ENCODE data around the gene CREBL2. TPM values are rescaled to one million over a fixed set of nuclear protein-coding genes. Genes with fewer than 3 reads are reported as not detected.

The CREBL2 gene
- total and polyA plus RNA-seq, 2 of the 13 experiments (the other 11 are each of a cell fraction or from before 2014, with no cell fraction given), result 6.9 to 8.4 TPM

DNA sequence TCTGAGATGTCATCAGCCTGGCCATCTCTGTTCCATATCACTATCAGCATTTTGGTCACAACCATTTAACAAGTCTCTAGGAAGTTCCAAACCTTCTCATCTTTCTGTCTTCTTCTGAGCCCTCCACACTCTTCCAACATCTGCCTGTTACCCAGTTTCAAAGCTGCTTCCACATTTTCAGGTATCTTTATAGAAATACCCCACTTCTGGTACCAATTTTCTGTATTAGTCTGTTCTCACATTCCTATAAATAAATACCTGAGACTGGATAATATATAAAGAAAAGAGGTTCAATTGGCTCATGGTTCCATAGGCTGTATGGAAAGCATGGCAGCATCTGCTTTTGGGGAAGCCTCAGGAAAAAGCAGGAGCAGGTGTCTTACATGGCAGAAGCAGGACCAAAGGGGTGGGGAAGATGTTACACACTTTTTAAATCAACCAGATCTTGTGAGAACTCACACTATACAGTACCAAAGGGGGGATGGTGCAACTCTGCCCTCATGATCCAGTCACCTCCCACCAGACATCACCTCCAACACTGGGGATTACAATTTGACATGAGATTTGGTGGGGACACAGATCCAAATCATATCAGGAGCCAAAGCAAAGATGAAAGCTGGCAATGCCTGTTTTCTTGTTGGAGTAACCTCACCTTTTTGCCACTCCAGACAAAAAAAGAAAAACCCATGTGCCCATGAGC, 37.4 kb downstream of the CREBL2 start (continued):
- TF ChIP-seq, protein P1, sequence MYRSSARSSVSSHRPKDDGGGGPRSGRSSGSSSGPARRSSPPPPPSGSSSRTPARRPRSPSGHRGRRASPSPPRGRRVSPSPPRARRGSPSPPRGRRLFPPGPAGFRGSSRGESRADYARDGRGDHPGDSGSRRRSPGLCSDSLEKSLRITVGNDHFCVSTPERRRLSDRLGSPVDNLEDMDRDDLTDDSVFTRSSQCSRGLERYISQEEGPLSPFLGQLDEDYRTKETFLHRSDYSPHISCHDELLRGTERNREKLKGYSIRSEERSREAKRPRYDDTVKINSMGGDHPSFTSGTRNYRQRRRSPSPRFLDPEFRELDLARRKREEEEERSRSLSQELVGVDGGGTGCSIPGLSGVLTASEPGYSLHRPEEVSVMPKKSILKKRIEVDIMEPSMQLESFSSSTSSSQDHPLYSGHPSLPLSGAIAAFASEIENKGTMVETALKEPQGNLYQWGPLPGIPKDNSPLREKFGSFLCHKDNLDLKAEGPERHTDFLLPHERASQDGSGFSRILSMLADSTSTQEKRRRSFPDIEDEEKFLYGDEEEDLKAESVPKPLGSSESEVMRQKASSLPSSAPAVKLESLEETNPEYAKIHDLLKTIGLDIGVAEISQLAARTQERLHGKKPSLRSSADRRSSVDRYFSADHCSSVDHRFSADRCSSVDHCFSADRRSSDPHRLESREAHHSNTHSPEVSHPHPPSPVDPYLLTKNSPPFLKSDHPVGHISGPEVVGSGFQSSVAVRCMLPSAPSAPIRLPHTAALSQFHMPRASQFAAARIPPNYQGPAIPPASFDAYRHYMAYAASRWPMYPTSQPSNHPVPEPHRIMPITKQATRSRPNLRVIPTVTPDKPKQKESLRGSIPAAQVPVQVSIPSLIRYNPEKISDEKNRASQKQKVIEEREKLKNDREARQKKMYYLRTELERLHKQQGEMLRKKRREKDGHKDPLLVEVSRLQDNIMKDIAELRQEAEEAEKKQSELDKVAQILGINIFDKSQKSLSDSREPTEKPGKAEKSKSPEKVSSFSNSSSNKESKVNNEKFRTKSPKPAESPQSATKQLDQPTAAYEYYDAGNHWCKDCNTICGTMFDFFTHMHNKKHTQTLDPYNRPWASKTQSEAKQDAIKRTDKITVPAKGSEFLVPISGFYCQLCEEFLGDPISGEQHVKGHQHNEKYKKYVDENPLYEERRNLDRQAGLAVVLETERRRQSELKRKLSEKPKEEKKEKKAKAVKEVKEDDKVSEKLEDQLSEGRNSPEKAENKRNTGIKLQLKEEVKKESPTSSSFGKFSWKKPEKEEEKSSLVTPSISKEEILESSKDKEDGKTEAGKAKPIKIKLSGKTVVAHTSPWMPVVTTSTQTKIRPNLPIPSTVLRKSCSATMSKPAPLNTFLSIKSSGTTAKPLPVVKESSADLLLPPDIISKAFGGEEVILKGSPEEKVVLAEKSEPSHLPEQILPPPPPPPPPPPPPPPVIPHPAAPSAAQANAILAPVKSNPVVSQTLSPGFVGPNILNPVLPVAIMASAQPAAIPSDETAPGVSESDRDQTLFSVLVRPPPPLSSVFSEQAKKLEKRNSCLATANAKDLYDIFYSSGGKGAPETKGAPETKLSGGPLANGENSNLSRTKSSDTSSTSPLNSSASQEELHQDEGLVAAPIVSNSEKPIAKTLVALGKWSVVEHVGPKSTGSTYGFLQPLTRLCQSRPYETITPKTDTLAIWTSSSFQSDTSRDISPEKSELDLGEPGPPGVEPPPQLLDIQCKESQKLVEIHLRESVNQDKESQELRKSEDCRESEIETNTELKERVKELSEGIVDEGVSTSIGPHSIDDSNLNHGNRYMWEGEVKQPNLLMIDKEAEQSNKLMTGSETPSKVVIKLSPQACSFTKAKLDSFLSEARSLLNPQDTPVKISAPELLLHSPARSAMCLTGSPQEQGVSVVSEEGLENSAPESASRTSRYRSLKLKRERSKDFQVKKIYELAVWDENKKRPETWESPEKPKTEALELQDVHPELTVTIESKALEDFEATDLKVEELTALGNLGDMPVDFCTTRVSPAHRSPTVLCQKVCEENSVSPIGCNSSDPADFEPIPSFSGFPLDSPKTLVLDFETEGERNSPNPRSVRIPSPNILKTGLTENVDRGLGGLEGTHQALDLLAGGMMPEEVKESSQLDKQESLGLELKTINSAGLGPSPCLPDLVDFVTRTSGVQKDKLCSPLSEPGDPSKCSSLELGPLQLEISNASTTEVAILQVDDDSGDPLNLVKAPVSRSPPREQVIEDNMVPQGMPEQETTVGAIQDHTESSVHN (CRISPR knock-in tag; IDR thresholded peaks at IDR 0.05), result no peak
- TF ChIP-seq FOXK2 (IDR thresholded peaks at IDR 0.05), result no peak

DNA sequence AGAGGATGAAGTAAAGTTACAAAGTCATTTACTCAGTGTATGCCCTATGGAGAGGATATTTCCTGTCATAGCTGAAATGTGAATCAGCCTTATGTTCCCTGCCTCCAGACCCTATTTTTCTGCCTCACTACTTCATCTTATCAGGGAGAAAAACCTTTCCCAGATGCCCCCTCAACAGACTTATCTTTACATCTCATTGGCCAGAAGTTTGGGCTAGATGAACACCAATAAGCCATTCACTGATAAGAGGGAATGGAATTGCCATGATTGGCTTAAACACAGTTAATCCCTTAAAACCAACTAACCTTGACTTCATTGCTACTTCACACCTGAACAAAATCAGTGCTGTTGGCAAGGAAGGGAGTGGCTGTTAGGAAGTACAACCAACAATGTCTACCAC, 40.1 kb downstream of the CREBL2 start:
- Histone ChIP-seq H3K36me3 (replicated peaks in 1 of 2; ENCODE audit: control insufficient read depth in 1 of 2, insufficient read depth in 2 of 2, low read length in 2 of 2) (no peaks in the 10 kb centered on the region), H2AFZ (ENCODE audit: low read length) (no peak overlapping the region), H3K79me2 (ENCODE audit: insufficient read depth, low read length) (no peaks in the 10 kb centered on the region), H3K9ac (ENCODE audit: insufficient read depth, low read depth, low read length) (no peak overlapping the region), H3K27me3 (ENCODE audit: control insufficient read depth in 1 of 2, insufficient read depth in 2 of 2, low read length in 2 of 2) (no peaks in the 10 kb centered on the region), H3K4me3 (replicated peaks in 1 of 3; ENCODE audit: insufficient read depth in 1 of 3, low read depth in 2 of 3, low read length in 3 of 3) (no peak overlapping the region), H3K27ac (ENCODE audit: extremely low read length, insufficient read depth, low read length) (no peak overlapping the region), H4K20me1 (ENCODE audit: insufficient read depth, low read length) (no peaks in the 10 kb centered on the region), H3K4me2 (ENCODE audit: low read depth, low read length) (no peak overlapping the region), H3K4me1 (ENCODE audit: insufficient read depth, low read length) (peaks cover 13% of the 10 kb centered on the region), H3K9me3 (ENCODE audit: low read length) (peaks cover 25% of the 10 kb centered on the region)
- ChIA-PET POLR2A (no interaction called here), CTCF (ENCODE audit: low intra/inter-chr PET ratio, low total read pairs) (no interaction called here)
- FAIRE-seq, result no peak
- intact Hi-C loops (cut with micrococcal nuclease; ENCODE audit: unreplicated experiment) (no loop called here), in situ Hi-C loops (cut with HindIII; ENCODE audit: extremely low pct_ligation_motif_present, low pct_unique_long_range_greater_than_20kb) (no loop called here)
- no TSS peak for BruUV-seq (replicated peaks)
- no peak for ATAC-seq
- DNase-seq (ENCODE audit: low spot score), result no peak
- no peak for TF ChIP-seq NBN (conservative IDR thresholded peaks at IDR 0.05)
- TF ChIP-seq DNMT3B (CRISPR knock-in tag; conservative IDR thresholded peaks at IDR 0.05), result no peak
- TF ChIP-seq, protein P2, sequence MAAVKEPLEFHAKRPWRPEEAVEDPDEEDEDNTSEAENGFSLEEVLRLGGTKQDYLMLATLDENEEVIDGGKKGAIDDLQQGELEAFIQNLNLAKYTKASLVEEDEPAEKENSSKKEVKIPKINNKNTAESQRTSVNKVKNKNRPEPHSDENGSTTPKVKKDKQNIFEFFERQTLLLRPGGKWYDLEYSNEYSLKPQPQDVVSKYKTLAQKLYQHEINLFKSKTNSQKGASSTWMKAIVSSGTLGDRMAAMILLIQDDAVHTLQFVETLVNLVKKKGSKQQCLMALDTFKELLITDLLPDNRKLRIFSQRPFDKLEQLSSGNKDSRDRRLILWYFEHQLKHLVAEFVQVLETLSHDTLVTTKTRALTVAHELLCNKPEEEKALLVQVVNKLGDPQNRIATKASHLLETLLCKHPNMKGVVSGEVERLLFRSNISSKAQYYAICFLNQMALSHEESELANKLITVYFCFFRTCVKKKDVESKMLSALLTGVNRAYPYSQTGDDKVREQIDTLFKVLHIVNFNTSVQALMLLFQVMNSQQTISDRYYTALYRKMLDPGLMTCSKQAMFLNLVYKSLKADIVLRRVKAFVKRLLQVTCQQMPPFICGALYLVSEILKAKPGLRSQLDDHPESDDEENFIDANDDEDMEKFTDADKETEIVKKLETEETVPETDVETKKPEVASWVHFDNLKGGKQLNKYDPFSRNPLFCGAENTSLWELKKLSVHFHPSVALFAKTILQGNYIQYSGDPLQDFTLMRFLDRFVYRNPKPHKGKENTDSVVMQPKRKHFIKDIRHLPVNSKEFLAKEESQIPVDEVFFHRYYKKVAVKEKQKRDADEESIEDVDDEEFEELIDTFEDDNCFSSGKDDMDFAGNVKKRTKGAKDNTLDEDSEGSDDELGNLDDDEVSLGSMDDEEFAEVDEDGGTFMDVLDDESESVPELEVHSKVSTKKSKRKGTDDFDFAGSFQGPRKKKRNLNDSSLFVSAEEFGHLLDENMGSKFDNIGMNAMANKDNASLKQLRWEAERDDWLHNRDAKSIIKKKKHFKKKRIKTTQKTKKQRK (IDR thresholded peaks at IDR 0.05; ENCODE audit: low read length), result no peak
- TF ChIP-seq TCF7 (IDR thresholded peaks at IDR 0.05; ENCODE audit: low read depth), result no peak
- TF ChIP-seq, protein P3, sequence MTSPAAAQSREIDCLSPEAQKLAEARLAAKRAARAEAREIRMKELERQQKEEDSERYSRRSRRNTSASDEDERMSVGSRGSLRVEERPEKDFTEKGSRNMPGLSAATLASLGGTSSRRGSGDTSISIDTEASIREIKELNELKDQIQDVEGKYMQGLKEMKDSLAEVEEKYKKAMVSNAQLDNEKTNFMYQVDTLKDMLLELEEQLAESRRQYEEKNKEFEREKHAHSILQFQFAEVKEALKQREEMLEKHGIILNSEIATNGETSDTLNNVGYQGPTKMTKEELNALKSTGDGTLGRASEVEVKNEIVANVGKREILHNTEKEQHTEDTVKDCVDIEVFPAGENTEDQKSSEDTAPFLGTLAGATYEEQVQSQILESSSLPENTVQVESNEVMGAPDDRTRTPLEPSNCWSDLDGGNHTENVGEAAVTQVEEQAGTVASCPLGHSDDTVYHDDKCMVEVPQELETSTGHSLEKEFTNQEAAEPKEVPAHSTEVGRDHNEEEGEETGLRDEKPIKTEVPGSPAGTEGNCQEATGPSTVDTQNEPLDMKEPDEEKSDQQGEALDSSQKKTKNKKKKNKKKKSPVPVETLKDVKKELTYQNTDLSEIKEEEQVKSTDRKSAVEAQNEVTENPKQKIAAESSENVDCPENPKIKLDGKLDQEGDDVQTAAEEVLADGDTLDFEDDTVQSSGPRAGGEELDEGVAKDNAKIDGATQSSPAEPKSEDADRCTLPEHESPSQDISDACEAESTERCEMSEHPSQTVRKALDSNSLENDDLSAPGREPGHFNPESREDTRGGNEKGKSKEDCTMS (CRISPR knock-in tag; conservative IDR thresholded peaks at IDR 0.05), result no peak
- TF ChIP-seq MATR3 (CRISPR knock-in tag; IDR thresholded peaks at IDR 0.05), result no peak
- TF ChIP-seq, protein P4, sequence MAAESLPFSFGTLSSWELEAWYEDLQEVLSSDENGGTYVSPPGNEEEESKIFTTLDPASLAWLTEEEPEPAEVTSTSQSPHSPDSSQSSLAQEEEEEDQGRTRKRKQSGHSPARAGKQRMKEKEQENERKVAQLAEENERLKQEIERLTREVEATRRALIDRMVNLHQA (CRISPR knock-in tag; IDR thresholded peaks at IDR 0.05), result no peak

Measured in HepG2 (cell line).